Activated CD4-positive, alpha-beta T cell treated with anti-CD3 and anti-CD28 coated beads, Interleukin-2, amount 50 U/mL, for 1 hour (primary cell): ENCODE results near the gene PDGFD.

ENCODE experiments used
- DNase-seq: peaks from one replicate; pipeline ENCODE4 v3.0.0-alpha.2; 2020

PDGFD gene

DNA sequence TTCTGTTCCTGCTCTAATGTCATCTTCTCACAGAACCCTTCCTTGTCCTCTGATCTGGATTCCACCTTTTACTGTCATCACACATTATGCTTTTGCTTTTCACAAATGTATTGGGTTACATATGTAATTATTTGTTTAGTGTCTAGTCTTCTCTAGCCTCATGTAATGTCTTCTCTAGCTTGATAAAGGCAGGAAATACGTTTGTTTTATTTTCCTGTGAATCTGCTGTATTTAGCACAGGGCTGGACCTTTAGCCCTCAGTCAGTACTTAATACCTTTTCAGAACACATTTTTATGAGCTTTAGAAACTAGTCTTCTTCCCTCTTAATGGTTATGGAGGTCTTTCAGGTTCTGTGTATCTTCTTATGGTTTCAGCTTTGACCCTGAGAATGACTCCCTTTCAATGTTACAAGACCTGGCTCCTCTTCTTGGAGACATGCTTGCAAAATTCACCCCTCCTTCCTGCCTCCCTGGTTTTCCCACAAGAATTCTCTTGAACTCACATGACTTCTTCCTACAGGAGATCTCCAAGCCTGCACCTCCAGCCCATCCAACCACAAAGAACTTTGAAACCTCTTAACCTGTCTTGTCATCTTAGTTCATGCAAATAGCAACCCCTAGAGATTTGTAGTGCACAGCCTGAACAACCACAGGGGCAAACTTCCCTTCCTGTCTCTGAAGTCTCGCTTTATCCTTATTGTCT is 260.2 kb downstream of the PDGFD start:
- no peak for DNase-seq

GRCh38 chr11:103902994-103903393 is 261.0 kb downstream of the PDGFD start:
- DNase-seq, result no peak

GRCh38 chr11:103901656-103902055 is 262.3 kb downstream of the PDGFD start:
- no peak for DNase-seq

- no peak for DNase-seq
Observed at GRCh38 chr11:103898577-103899336, 265.2 kb downstream of the PDGFD start.

DNA sequence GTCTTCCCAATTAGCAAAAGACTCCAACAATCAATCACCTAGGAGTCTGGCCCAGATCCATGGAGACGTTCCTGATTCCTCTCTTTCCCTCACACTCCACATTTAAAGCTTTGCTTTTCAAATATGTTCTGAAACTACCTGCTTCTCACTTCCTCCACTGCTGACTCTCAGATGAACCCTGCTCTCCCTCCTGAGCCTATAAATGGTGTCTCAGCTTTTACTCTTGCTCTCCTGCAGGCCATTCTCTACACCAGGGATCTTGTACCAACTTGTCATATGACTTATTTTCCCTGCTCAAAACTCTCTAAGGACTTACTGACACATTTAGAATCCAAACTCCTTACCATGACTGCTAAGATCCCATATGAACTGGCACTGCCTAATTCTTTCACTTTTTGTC is 265.9 kb downstream of the PDGFD start:
- no peak for DNase-seq

- DNase-seq, result no peak
Observed at GRCh38 chr11:103897160-103897936, 266.6 kb downstream of the PDGFD start.

DNA sequence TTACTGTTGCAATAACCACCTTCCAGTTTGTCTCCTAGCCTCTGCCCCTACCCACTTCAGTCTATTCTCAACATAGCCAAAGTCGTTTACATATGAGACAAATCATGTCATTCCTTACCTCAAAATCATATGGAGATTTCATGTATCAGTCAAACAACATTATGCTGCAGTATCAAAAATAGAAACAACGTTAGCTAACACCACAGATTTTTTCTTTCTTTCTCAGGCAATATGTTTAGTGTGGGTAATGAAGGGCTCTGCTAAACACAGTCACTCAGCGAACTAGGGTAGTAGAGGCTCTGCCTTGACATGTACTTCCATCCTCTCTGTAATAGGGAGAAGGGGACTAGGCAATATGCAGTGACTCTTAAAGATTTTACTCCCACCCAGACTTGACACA is 268.8 kb downstream of the PDGFD start:
- DNase-seq, result no peak

DNA sequence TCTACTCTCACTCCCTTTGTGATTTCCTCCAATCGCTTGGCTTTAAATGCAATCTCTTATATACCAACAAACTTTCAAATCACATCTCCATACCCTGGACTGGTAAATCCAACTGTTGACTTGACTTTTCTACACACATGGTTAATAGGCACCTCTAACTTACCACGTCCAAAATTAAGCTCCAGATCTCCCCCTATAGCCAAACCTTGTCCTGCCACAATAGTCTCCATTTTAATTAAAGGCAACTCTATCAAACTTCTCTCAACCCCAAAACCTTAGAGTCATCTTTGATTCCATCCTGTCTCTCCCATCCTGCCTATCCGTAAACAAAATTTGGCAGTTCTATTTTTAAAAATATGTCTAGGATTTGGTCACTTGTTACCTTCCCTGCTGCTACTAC is 269.3 kb downstream of the PDGFD start:
- DNase-seq, result no peak

GRCh38 chr11:103894034-103894433 is 269.9 kb downstream of the PDGFD start:
- no peak for DNase-seq

GRCh38 chr11:103893371-103893770 is 270.6 kb downstream of the PDGFD start:
- no peak for DNase-seq

GRCh38 chr11:103892603-103893002 is 271.3 kb downstream of the PDGFD start:
- DNase-seq, result no peak

- DNase-seq, result no peak
Observed at GRCh38 chr11:103890654-103891053, 273.3 kb downstream of the PDGFD start.

- no peak for DNase-seq
Observed at GRCh38 chr11:103889679-103890078, 274.3 kb downstream of the PDGFD start.

DNA sequence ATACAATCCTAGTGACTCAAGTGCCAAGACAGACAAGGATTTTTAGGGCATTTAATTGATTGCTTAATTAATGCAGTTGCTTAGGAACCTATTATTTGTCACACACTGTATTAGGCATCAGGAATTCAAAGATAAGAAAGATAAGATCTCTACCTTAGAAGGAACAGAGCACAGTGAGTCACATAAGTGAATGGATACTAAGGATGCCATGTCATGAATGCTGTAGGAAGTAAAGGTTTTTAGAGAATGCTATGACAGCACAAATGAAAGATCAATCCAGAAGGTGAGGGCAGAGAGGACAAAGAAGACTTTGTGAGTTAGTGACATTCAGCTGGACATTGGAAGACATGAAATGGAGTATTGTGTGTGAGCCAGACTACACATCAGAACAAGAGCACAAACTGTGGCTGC is 275.4 kb downstream of the PDGFD start:
- DNase-seq, result no peak

- DNase-seq, result no peak
Observed at GRCh38 chr11:103887001-103887658, 276.8 kb downstream of the PDGFD start.

- DNase-seq, result no peak
Observed at GRCh38 chr11:103883856-103884255, 280.1 kb downstream of the PDGFD start.

DNA sequence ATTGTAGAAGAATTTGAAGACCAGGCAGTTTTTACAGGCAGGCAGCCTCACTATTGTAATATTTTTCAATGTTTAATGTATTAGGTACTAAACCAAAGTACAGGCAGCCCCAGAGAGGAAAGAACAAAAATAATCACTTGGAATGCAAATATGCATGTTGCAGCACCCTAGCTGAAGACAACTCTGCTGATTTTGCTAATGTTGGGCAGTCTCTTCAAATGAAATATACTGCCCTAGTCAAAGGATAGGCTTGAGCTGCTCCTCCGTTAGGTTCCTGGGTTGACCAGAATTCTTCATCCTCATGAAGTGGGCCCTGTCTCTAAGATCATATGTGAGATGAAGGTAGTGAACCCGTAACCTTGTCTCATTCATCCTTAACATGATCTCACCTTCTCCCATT is 280.7 kb downstream of the PDGFD start:
- DNase-seq, result no peak

- no peak for DNase-seq
Observed at GRCh38 chr11:103881584-103881983, 282.4 kb downstream of the PDGFD start.

GRCh38 chr11:103880968-103881367 is 283.0 kb downstream of the PDGFD start:
- DNase-seq, result no peak

DNA sequence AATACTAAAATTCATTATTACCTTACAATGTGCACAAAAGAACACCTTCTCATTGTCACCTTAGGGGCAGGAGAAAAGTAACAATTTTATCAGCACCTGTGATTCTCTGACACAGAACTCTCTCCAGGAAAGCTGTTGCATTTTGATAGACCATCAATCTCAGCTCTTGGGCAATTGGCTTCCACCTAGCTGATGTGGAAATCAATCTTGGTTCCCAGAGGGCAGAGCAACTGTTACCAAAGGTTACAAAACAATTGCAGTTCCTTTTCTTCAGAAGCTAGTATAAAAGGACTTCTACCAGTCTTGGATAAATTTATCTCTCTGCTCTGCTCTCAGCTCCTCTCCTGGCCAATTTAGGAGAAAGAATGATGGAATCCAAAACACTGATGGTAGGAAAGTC is 285.3 kb downstream of the PDGFD start:
- no peak for DNase-seq

DNA sequence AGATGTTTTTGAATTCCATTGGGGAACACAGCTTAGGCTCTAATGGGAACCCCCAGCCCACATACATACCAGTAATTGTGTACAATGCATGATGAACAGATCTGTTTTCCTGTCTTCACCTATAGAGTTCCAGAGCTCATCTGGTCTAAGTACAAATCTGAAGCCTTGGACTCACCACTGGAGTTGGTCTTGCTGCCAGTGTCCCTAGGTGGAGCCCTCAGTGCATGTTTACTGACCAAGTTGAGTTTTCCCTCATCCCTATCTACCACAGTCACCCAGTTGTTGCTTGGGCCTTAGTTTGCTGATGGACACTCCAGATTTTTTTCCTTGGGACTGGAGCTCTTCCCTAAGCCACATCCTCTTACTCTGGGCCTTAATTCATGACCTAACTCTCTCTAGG is 286.7 kb downstream of the PDGFD start:
- DNase-seq, result no peak

GRCh38 chr11:103875855-103876510 is 288.0 kb downstream of the PDGFD start:
- no peak for DNase-seq

DNA sequence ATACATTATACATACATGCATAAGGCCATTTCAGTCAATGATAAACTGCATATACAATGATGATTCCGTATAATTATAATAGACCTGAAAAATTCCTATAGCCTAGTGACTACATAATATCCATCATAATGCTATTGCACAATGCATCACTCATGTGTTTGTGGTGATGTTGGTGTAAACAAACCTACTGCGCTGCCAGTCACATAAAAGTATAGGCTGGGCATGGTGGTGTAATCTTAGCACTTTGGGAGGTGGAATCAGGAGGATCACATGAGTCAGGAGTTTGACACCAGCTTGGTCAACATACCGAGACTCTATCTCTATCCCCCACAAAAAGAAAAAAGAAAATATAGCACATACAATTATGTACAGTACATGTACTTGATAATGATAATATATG is 291.2 kb downstream of the PDGFD start:
- no peak for DNase-seq
